Stimulated activated effector memory CD8-positive, alpha-beta T cell treated with anti-CD3 and anti-CD28 coated beads, Interleukin-12 subunit alpha, Interleukin-12 subunit beta, amount 100 ng/mL, for 72 hours (primary cell): ENCODE data around the gene SEMA5B.

ENCODE experiments used
- ATAC-seq: fragments of 150-1000 bp; cut with Tn5 transposase; 2 replicates; pipeline ENCODE4 v1.10.0; 2021
- DNase-seq, 2 donors: peaks; one replicate each; pipeline ENCODE4 v3.0.0; 2021 to 2022; ENCODE audit warnings: low spot score in 2 of 2
- H3K27ac Mint-ChIP-seq: one replicate; pipeline ENCODE4 v1.8.0; 2022; ENCODE audit warnings: mild to moderate bottlenecking, mixed read lengths
- H3K36me3 Mint-ChIP-seq: one replicate; pipeline ENCODE4 v1.8.0; 2022; ENCODE audit warnings: mild to moderate bottlenecking, mixed read lengths
- H3K4me1 Mint-ChIP-seq: one replicate; pipeline ENCODE4 v1.8.0; 2022; ENCODE audit warnings: mixed read lengths
- H3K4me3 Mint-ChIP-seq: one replicate; pipeline ENCODE4 v1.8.0; 2022; ENCODE audit warnings: mild to moderate bottlenecking, mixed read lengths
- H3K9me3 Mint-ChIP-seq: one replicate; pipeline ENCODE4 v1.8.0; 2022; ENCODE audit warnings: mixed read lengths

The SEMA5B gene

GRCh38 chr3:122930063-122930997, 97.2 kb downstream of the SEMA5B start:
- no peaks in the 10 kb centered on the region for H3K9me3 Mint-ChIP-seq
- H3K4me3 Mint-ChIP-seq = no peak overlapping the region
- H3K4me1 Mint-ChIP-seq = no peaks in the 10 kb centered on the region
- no peaks in the 10 kb centered on the region for H3K36me3 Mint-ChIP-seq
- no peak overlapping the region for H3K27ac Mint-ChIP-seq
- ATAC-seq = no peak
- no peak for DNase-seq

DNA sequence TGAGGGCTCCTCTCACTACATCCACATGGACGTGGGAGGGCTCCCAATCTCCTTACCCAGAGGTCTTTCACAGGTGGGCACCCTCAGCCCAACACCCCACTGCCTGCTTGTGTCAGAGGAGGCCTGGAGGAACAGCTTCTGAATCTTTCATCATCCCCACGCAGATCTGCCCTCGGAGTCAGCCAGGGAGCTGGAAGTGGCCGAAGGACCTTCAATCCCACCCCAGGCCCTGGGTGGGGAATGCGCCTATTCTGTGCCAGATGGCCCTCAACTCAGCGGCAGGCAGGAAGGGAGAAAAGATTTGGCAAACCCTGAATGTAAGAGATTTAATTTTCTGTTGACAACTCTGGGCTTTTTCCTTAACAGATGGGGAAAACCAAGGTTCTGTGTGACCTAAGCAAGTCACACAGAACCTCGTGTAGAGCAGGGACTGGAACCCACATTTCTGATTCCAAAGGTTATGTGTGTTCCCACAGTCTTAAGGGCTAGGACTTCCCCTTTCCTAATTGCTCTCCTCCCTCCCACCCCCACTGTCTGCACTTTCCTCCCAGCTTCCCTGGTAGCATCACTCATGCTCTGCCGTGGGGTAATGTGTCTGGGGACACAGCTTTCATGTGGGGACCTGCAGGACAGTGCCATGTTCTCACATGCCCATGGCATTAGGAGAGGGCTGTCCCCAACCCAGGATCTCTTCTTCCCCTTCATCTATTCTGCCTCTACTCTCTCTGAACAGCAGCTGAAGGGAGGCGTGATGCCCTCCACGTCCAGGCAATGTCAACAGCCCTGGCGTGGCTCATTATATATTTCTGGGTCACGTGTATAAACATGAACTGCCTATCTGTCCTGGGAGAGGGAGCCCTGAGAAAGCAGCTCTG, 98.1 kb downstream of the SEMA5B start:
- no peak overlapping the region for H3K4me3 Mint-ChIP-seq
- DNase-seq (no peak), ATAC-seq (peak; percentile 6)
- no peaks in the 10 kb centered on the region for H3K9me3 Mint-ChIP-seq
- no peaks in the 10 kb centered on the region for H3K36me3 Mint-ChIP-seq
- no peak overlapping the region for H3K27ac Mint-ChIP-seq
- H3K4me1 Mint-ChIP-seq = no peaks in the 10 kb centered on the region

DNA sequence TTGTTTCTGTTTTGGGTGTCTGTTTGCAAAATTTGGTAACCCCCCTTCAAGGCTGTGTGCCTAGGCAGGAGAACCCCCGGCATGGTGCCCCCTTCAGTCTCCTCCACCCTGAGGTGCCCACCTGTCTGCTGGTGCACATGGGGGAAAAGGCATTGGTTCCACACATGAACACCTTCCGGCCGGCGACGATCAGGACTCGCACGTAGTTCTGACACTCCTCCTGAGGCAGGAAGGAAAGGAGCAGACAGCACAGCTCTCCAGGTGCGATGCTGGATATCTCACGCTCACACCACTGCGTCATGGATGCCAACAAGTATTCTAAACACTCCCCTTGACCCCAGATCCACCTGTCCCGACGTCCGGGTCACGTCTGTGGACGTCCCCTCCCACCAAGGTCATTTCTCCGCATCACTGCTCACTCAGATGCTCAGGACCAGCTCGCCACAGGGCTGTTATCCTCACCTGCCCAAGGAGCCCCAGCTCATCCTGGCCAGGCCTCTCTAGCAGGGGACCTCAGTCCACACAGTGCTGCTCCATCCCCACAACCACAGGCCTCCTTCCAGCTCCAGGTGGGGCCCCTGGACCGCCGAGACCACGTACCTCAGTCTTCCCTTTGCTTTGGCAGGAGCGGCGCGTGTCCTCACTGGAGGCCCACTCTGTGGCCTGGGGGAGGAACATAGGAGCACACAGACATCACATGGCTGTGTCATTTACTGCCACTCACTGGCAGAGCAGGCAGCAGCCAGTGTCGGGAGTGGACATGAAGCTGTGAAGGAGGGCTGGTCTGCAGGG, 99.0 kb downstream of the SEMA5B start:
- no peaks in the 10 kb centered on the region for H3K36me3 Mint-ChIP-seq
- peak; percentile 31 for ATAC-seq
- H3K9me3 Mint-ChIP-seq = no peaks in the 10 kb centered on the region
- no peak overlapping the region for H3K4me3 Mint-ChIP-seq
- no peak for DNase-seq
- no peaks in the 10 kb centered on the region for H3K4me1 Mint-ChIP-seq
- H3K27ac Mint-ChIP-seq = no peak overlapping the region

- no peaks in the 10 kb centered on the region for H3K9me3 Mint-ChIP-seq
- ATAC-seq = peak; percentile 6
- no peak for DNase-seq
- no peak overlapping the region for H3K4me3 Mint-ChIP-seq
- no peaks in the 10 kb centered on the region for H3K4me1 Mint-ChIP-seq
- no peaks in the 10 kb centered on the region for H3K36me3 Mint-ChIP-seq
- H3K27ac Mint-ChIP-seq = no peak overlapping the region
Measured at GRCh38 chr3:122927726-122928125, 99.8 kb downstream of the SEMA5B start.

DNA sequence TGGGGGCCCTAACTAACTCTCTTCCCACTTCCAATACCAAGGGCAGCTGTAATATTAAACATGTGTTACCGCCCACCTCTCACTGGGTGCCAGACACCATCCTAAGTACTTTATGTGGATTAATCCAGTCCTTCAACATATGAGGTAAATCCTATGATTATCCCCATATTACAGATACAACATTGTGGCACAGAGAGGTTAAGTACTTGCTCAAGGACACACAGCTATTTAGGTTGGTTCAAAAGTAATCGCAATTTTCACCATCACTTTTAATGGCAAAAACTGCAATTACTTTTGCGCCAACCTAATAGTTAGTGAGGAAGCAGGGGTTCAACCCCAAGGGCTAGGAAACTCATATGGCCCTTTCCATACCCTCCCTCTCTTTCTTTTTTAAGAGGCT, 100.8 kb downstream of the SEMA5B start:
- no peaks in the 10 kb centered on the region for H3K9me3 Mint-ChIP-seq
- ATAC-seq (no peak), DNase-seq (no peak)
- no peaks in the 10 kb centered on the region for H3K36me3 Mint-ChIP-seq
- no peak overlapping the region for H3K4me3 Mint-ChIP-seq
- no peaks in the 10 kb centered on the region for H3K4me1 Mint-ChIP-seq
- no peak overlapping the region for H3K27ac Mint-ChIP-seq

DNA sequence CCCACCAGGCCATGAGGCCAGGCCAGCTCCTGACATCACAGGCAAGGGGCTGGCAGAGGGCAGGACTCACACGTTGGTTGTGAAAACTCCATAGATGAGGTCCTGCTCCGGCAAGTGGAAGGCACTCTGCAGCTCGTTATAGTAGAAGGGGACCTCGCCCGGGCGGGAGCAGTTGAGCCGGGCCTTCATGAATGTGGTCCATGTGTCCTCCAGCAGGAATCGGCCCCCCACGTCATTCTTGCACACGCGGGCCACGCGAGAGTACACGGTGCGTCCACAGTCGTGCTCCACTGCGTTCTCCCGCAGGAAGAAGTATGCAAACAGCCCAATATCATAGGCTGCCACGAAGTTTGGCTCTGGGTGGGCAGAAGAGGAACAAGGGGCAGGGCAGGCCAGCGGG, 101.2 kb downstream of the SEMA5B start:
- DNase-seq (no peak), ATAC-seq (no peak)
- Mint-ChIP-seq H3K27ac (no peak overlapping the region), H3K4me3 (no peak overlapping the region), H3K9me3 (no peaks in the 10 kb centered on the region), H3K4me1 (no peaks in the 10 kb centered on the region), H3K36me3 (no peaks in the 10 kb centered on the region)

DNA sequence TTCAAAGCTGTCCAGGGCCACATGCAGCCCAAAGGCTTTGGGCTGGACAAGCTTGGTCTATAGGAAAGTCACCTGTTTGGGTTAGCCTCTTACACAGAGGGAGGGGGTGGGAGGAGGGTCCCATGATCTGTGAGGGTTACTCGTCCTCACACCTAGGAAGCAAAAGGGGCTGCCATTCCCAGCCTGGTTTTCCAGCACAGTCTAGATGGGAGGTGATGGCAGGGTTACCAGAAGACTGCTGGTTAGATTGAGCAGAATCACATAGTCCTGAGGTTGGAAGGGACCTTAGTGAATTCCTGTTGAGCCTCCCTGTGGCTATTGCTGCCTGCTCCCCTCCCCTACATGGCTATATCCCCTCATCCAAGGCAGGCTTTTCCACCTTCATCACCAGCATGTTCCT, 101.8 kb downstream of the SEMA5B start:
- Mint-ChIP-seq H3K27ac (no peak overlapping the region), H3K4me3 (no peak overlapping the region), H3K36me3 (no peaks in the 10 kb centered on the region), H3K9me3 (no peaks in the 10 kb centered on the region), H3K4me1 (no peaks in the 10 kb centered on the region)
- ATAC-seq (no peak), DNase-seq (no peak)

DNA sequence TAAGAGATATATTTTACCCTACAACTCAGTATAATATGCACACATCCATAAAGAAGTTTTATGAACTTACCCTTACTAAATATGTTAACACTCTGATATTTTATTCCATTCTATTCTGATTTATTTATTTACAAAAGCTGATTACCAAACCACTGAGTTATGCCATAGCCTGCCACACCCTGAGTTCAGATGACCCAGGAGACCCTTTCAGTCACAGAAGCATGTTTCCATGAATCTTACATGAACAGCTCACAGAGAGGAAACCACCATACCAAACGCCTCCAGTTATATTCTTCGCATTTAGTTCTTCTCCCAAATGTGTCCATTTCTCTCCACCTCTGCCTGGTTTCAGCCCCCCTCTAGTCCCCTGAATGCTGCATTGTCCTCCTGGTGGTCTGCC, 103.5 kb downstream of the SEMA5B start:
- Mint-ChIP-seq H3K9me3 (no peaks in the 10 kb centered on the region), H3K4me1 (no peaks in the 10 kb centered on the region), H3K27ac (no peak overlapping the region), H3K36me3 (no peaks in the 10 kb centered on the region), H3K4me3 (no peak overlapping the region)
- no peak for ATAC-seq
- DNase-seq = no peak

GRCh38 chr3:122923611-122924010, 104.0 kb downstream of the SEMA5B start:
- DNase-seq (no peak), ATAC-seq (no peak)
- H3K36me3 Mint-ChIP-seq = no peaks in the 10 kb centered on the region
- H3K4me3 Mint-ChIP-seq = no peak overlapping the region
- H3K27ac Mint-ChIP-seq = no peak overlapping the region
- no peaks in the 10 kb centered on the region for H3K4me1 Mint-ChIP-seq
- no peaks in the 10 kb centered on the region for H3K9me3 Mint-ChIP-seq

DNA sequence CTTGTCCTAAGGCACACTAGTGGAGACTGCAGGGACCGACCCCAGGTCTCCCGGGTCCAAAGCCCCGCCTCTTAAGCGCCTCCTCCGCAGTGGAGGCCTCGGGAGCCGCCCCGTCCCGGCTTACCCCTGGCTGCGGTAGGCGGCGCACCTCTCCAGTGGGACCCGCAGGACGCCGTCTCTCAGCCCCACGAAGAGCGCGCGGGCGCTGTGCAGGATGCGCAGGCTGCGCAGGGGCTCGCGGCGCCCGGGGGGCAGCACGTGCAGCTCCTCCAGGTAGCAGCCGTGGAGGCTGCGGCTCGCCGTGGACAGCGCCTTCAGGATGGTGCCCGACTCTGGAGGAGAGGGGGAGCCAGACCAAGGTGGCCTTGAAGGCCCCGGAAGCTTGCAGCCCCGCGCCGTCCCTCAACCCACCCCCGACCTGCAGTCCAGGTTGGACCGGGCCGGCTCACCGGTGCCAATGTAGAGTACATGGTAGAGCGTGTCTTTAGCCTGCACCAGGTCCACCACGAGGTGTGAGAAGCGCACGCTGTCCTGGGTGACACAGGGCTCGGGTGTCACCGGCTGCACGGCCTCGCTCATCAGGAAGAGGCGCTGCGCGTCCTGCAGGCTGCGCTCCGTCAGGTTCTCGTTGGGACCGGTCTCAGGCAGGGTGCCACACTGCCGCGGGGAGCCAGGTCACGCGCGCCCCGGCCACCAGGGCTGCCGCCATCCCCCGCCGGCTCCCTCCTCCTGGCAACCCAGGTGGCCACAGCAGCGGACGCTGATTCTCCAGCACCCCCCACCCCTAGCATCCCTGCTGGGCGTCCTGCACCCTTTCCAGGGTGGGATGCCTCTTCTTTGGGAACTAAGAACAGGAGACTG, 105.5 kb downstream of the SEMA5B start:
- ATAC-seq (peak; percentile 74), DNase-seq (no peak)
- Mint-ChIP-seq H3K4me3 (peak overlapping the region; percentile 33), H3K9me3 (no peaks in the 10 kb centered on the region), H3K36me3 (no peaks in the 10 kb centered on the region), H3K4me1 (no peaks in the 10 kb centered on the region), H3K27ac (no peak overlapping the region)

DNA sequence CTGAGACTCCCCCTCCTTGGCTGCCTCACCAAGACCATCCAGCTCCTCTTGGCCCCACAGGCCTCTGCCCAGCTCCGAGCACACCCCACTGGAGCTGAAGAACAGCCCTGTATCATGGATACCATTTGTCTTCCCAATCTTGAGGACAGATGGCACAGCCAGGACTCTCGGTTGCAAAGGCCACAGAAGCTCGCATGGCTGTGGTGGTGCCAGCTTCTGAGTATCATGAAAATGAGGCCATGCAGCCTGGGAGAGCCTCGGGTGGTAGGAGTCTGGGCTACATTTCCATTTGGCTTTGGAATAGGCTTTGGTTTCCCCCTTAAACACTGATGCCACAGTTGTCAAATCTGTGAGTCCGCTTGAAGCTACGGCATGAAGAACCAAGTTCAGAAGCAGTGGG, 106.6 kb downstream of the SEMA5B start:
- no peak for DNase-seq
- no peak overlapping the region for H3K27ac Mint-ChIP-seq
- no peaks in the 10 kb centered on the region for H3K9me3 Mint-ChIP-seq
- H3K4me1 Mint-ChIP-seq = peaks cover 4% of the 10 kb centered on the region
- no peak for ATAC-seq
- H3K4me3 Mint-ChIP-seq = no peak overlapping the region
- no peaks in the 10 kb centered on the region for H3K36me3 Mint-ChIP-seq

DNA sequence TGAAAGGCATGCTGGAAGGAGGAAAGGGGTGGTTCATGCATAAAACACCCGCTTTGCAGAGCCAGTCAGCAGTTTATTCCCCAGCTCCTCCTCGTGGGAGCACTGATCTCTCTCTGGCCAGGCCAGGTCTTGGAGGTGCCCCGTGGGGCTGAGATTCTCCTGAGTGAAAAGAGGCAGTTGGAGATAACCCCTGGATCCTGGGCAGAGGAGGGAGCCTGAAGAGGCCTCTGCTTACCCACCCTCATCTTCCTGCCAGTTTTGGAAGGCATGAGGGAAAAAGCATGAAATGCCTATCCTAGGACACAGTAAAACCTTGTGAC, 108.3 kb downstream of the SEMA5B start:
- Mint-ChIP-seq H3K9me3 (no peaks in the 10 kb centered on the region), H3K27ac (no peak overlapping the region), H3K4me1 (peaks cover 16% of the 10 kb centered on the region), H3K4me3 (no peak overlapping the region), H3K36me3 (no peaks in the 10 kb centered on the region)
- ATAC-seq (no peak), DNase-seq (no peak)

GRCh38 chr3:122918576-122919290, 108.8 kb downstream of the SEMA5B start:
- DNase-seq = no peak
- H3K9me3 Mint-ChIP-seq = no peaks in the 10 kb centered on the region
- no peak overlapping the region for H3K4me3 Mint-ChIP-seq
- no peak overlapping the region for H3K27ac Mint-ChIP-seq
- ATAC-seq = no peak
- H3K36me3 Mint-ChIP-seq = no peaks in the 10 kb centered on the region
- peaks cover 16% of the 10 kb centered on the region for H3K4me1 Mint-ChIP-seq

DNA sequence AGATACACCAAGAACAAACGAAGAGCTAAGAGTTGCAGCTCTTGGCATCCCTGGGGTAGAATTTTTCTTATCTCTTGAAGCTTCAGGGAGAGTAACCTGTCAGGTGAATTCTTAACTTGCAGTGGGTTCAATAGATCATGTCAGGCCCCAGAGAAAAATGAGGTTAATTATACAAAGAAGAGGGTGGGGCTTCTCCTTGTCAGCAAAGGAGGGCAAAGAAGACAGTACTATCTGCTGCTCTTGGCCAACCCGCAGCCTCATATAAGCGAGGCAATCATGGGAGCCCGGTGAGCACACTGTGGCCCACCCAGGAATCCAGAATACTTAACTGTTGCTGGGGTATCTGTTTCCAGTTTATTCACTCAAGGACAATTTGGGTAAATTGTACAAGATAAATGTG, 110.2 kb downstream of the SEMA5B start:
- H3K36me3 Mint-ChIP-seq = no peaks in the 10 kb centered on the region
- peaks cover 16% of the 10 kb centered on the region for H3K4me1 Mint-ChIP-seq
- H3K27ac Mint-ChIP-seq = no peak overlapping the region
- no peaks in the 10 kb centered on the region for H3K9me3 Mint-ChIP-seq
- ATAC-seq (no peak), DNase-seq (no peak)
- H3K4me3 Mint-ChIP-seq = no peak overlapping the region
